ENCODE measurements around the gene TMEM130. TPM values are rescaled to one million over a fixed set of nuclear protein-coding genes. Genes with fewer than 3 reads are reported as not detected.
A peak's percentile ranks its signal among the peaks of the same experiment; 100 is the strongest.
"Not testable (repeated sequence)": the region's sequence is repeated elsewhere in the genome, so short reads cannot be mapped to it uniquely, and the experiment has no call there.

The TMEM130 gene
- total and polyA plus RNA-seq, 3 donors from 2014 or later = 84.6 to 131 (median 106) TPM

- intact Hi-C loops (cut with DNase I; ENCODE audit: low total_unique reads) = no loop called here
- H3K36me3 ChIP-seq (ENCODE audit: low read depth, missing control alignments) = no peaks in the 10 kb centered on the region
- no peak overlapping the region for H3K4me3 ChIP-seq
- WGBS, 2 donors = 61 to 69% methylated on average over 4 of the region's 4 CpGs
- TF ChIP-seq POLR2A (IDR thresholded peaks at IDR 0.05) (no peak), CTCF (IDR thresholded peaks at IDR 0.05) (no peak)
- no peak overlapping the region for H3K27ac ChIP-seq
- no peaks in the 10 kb centered on the region for H3K9me3 ChIP-seq
- H3K4me1 ChIP-seq = no peaks in the 10 kb centered on the region
- no peak for DNase-seq
- no peaks in the 10 kb centered on the region for H3K27me3 ChIP-seq
Measured at GRCh38 chr7:98852826-98853225, 17.0 kb downstream of the TMEM130 start.

- H3K4me3 ChIP-seq = no peak overlapping the region
- no peak overlapping the region for H3K27ac ChIP-seq
- intact Hi-C loops (cut with DNase I; ENCODE audit: low total_unique reads) = no loop called here
- no peaks in the 10 kb centered on the region for H3K27me3 ChIP-seq
- no peaks in the 10 kb centered on the region for H3K36me3 ChIP-seq (ENCODE audit: low read depth, missing control alignments)
- no peak for DNase-seq
- H3K4me1 ChIP-seq = no peaks in the 10 kb centered on the region
- no peaks in the 10 kb centered on the region for H3K9me3 ChIP-seq
- 91 to 100% methylated on average over 2 to 3 of the region's 3 CpGs for WGBS, 2 donors
- no peak for TF ChIP-seq POLR2A (IDR thresholded peaks at IDR 0.05)
- TF ChIP-seq CTCF (IDR thresholded peaks at IDR 0.05) = no peak
Measured at GRCh38 chr7:98848918-98849317, 20.9 kb downstream of the TMEM130 start.

GRCh38 chr7:98842552-98842951 is 27.3 kb downstream of the TMEM130 start:
- intact Hi-C loops (cut with DNase I; ENCODE audit: low total_unique reads) = loop anchor here (5.0 kb wide), 1 partner anchor 410 kb away; no protein-coding TSS in a partner anchor

GRCh38 chr7:98841179-98841997 is 28.4 kb downstream of the TMEM130 start:
- DNase-seq = peak; percentile 83
- H3K27ac ChIP-seq = peak overlapping the region in 1 of 2 donors; percentile 74
- no peaks in the 10 kb centered on the region for H3K27me3 ChIP-seq
- no peaks in the 10 kb centered on the region for H3K9me3 ChIP-seq
- H3K4me1 ChIP-seq = peaks cover 9% of the 10 kb centered on the region
- no peaks in the 10 kb centered on the region for H3K36me3 ChIP-seq (ENCODE audit: low read depth, missing control alignments)
- WGBS, 2 donors = 30 to 40% methylated on average over 11 of the region's 11 CpGs
- no peak overlapping the region for H3K4me3 ChIP-seq
- intact Hi-C loops (cut with DNase I; ENCODE audit: low total_unique reads) = loop anchor here (5.0 kb wide), 1 partner anchor 409 kb away; no protein-coding TSS in a partner anchor
- TF ChIP-seq POLR2A (IDR thresholded peaks at IDR 0.05) (no peak), CTCF (IDR thresholded peaks at IDR 0.05) (peak; percentile 95 to 98 (median 98))

More at GRCh38 chr7:98842552-98842951, 27.3 kb downstream of the TMEM130 start:
- not testable (repeated sequence) for H3K9me3 ChIP-seq; DNase-seq; H3K36me3 ChIP-seq (ENCODE audit: low read depth, missing control alignments); H3K27me3 ChIP-seq; H3K27ac ChIP-seq; H3K4me1 ChIP-seq; H3K4me3 ChIP-seq
- 87 to 92% methylated on average over 2 of the region's 2 CpGs for WGBS, 2 donors

- no peak for DNase-seq
Measured at GRCh38 chr7:98840722-98841121, 29.1 kb downstream of the TMEM130 start.

More at GRCh38 chr7:98840722-98841121, 29.1 kb downstream of the TMEM130 start:
- TF ChIP-seq CTCF (IDR thresholded peaks at IDR 0.05) = no peak
- TF ChIP-seq POLR2A (IDR thresholded peaks at IDR 0.05) = no peak
- H3K27ac ChIP-seq = peak overlapping the region in 1 of 2 donors; percentile 74
- H3K4me1 ChIP-seq = peaks cover 9% of the 10 kb centered on the region
- WGBS, 2 donors = 54 to 70% methylated on average over 4 of the region's 4 CpGs
- intact Hi-C loops (cut with DNase I; ENCODE audit: low total_unique reads) = loop anchor here (5.0 kb wide), 1 partner anchor 408 kb away; no protein-coding TSS in a partner anchor
- H3K36me3 ChIP-seq (ENCODE audit: low read depth, missing control alignments) = no peaks in the 10 kb centered on the region
- H3K4me3 ChIP-seq = no peak overlapping the region
- no peaks in the 10 kb centered on the region for H3K9me3 ChIP-seq
- no peaks in the 10 kb centered on the region for H3K27me3 ChIP-seq

All from testis (tissue), 3 donors.